PC-9 (cell line): ENCODE results near the gene THNSL1.

Experiments
- CTCF ChIP-seq: fragments of 200-600 bp; sonication (generic); conservative IDR thresholded peaks from 2 replicates; pipeline ENCODE4 v1.6.1; 2017; ENCODE audit warnings: mixed run types, antibody characterized with exemption, mild to moderate bottlenecking, moderate library complexity
- EZH2 ChIP-seq: fragments of 200-600 bp; sonication (generic); IDR thresholded peaks from 2 replicates; pipeline ENCODE4 v1.8.0; 2017; ENCODE audit warnings: antibody characterized with exemption, low read depth

GRCh38 chr10:25046641-25047040 lies 30.2 kb downstream of the THNSL1 start:
- TF ChIP-seq CTCF (no peak), EZH2 (no peak)
